Suprapubic skin (tissue), 3 donors: Measurements from ENCODE around the gene BEST1.

ENCODE experiments used
- CTCF ChIP-seq, 2 donors: fragments of 200-600 bp in 1 of 2; fragments of 450-650 bp in 1 of 2; sonication (generic) in 1 of 2; IDR thresholded peaks; one replicate each; pipeline ENCODE4 v1.5.1; 2016 to 2019; ENCODE audit warnings: antibody characterized with exemption in 2 of 2, mild to moderate bottlenecking in 1 of 2, moderate library complexity in 1 of 2
- POLR2AphosphoS5 ChIP-seq, 3 donors: sonication (generic); formaldehyde crosslinking; IDR thresholded peaks; one replicate each; pipeline ENCODE4 v1.6.1; 2017; ENCODE audit warnings: antibody characterized with exemption in 3 of 3

GRCh38 chr11:61910187-61911127, 39.7 kb upstream of the BEST1 start:
- TF ChIP-seq CTCF (IDR thresholded peaks at IDR 0.05) = no peak
- no peak for TF ChIP-seq POLR2AphosphoS5 (IDR thresholded peaks at IDR 0.05)
